ENCODE measurements around the gene SLCO2A1.

SLCO2A1 gene

GRCh38 chr3:134029734-134030378 lies at the start of gene SLCO2A1:
TSS of gene SLCO2A1 (minus strand) at chr3:134029925. CDS start at chr3:134029802, 123 bp downstream.
- Histone ChIP-seq H3K4me1 (peaks cover 0 to 9% (median 4%) of the 10 kb centered on the region in 10 experiments; a peak in 9 of 20 replicates), H3K36me3 (no peaks in the 10 kb centered on the region), H4K20me1 (no peaks in the 10 kb centered on the region; a peak in 1 of 22 replicates), H3K27ac (no peak within 1 kb of the TSS), H3K9ac (no peak within 1 kb of the TSS), H3K9me3 (replicated peaks in 1 of 11) (peaks cover 3 to 14% (median 13%) of the 10 kb centered on the region in 11 experiments; a peak in 16 of 22 replicates), H3K4me3 (peak within 1 kb of the TSS in 6 of 10 experiments; percentile 21 to 40 (median 31); a peak in 8 of 20 replicates), H3K4me2 (peak within 1 kb of the TSS; percentile 35 to 62 (median 54); a peak in 19 of 22 replicates), H3K27me3 (peaks cover 43 to 52% (median 47%) of the 10 kb centered on the region in 11 experiments)
- no peak for TF ChIP-seq Cebpa-rat (IDR thresholded peaks at IDR 0.05)

- Histone ChIP-seq H3K9me3 (replicated peaks in 1 of 11) (peaks cover 4 to 13% (median 9%) of the 10 kb centered on the region in 11 experiments; a peak in 19 of 22 replicates), H3K4me2 (no peak overlapping the region), H3K9ac (no peak overlapping the region), H3K4me1 (no peaks in the 10 kb centered on the region), H3K36me3 (no peaks in the 10 kb centered on the region), H4K20me1 (no peaks in the 10 kb centered on the region), H3K4me3 (no peak overlapping the region), H3K27me3 (no peaks in the 10 kb centered on the region), H3K27ac (no peak overlapping the region)
- no peak for TF ChIP-seq Cebpa-rat (IDR thresholded peaks at IDR 0.05)
These were observed 49.4 kb upstream of the SLCO2A1 start for GRCh38 chr3:134079111-134079547.

DNA sequence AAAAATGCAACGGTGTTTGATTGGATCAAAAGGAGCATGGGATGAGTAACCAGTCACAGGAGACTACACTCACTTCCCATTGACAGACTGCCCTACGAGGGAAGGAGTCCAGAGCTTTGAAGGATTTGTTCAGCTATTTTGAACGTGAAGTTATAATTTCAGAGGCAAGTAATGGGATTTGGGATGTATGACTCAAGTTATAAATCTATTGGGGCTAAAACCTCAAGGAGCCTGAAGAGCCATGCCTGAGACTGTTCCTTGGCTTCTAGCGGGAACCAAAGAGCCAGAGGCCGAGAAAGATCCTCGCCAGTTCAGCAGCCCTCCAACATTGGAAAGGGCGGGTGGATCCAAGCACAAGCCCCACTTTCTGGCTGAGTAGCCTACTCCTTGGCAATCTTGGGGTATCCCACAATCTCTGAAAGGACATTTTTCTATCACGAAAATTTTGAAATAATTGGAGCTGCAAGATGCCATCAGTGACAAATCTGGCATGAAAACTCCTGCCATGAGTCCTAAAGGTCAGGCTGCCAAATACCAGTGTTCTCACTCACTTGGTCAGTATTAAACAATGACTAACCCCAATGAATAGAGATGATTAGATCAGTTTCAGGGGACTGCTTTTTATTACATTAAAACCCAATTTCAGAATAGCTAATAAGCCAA lies 48.6 kb upstream of the SLCO2A1 start:
- Histone ChIP-seq H3K27ac (no peak overlapping the region), H3K27me3 (no peaks in the 10 kb centered on the region), H3K9ac (no peak overlapping the region), H3K36me3 (no peaks in the 10 kb centered on the region), H3K4me1 (no peaks in the 10 kb centered on the region), H3K9me3 (replicated peaks in 1 of 11) (peaks cover 4 to 13% (median 9%) of the 10 kb centered on the region in 11 experiments; a peak in 19 of 22 replicates), H3K4me2 (no peak overlapping the region), H3K4me3 (no peak overlapping the region), H4K20me1 (no peaks in the 10 kb centered on the region)
- TF ChIP-seq Cebpa-rat (IDR thresholded peaks at IDR 0.05): no peak

DNA sequence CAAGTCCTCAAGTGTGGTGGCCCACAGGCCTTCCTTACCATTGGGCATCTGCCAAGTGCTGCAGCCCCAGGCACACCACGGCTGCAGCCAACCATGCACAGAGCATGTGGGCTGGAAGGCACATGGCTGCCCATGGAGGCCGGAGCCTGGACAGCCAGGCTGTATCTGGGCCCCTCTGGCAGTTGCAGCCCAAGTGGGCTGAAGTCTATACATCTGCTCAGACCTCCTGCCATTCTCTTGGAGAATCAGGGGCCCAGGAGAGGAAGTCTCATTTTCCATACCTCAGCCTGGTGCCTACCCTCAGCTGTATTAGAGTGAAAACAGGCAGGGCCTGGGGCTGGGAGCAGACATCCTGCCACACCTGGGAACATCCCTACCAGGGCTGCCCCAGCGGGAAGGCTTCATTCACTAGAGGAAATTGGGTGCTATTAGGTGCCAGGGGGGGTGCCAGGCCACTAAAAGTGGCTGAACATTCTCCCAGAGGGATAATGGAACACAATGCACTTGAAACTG lies 48.0 kb upstream of the SLCO2A1 start:
- no peak overlapping the region for H3K9ac ChIP-seq
- H3K27ac ChIP-seq: no peak overlapping the region
- H3K9me3 ChIP-seq (replicated peaks in 1 of 11): peaks cover 4 to 13% (median 9%) of the 10 kb centered on the region in 11 experiments; a peak in 19 of 22 replicates
- no peaks in the 10 kb centered on the region for H3K36me3 ChIP-seq
- no peaks in the 10 kb centered on the region for H3K27me3 ChIP-seq
- no peaks in the 10 kb centered on the region for H3K4me1 ChIP-seq
- TF ChIP-seq Cebpa-rat (IDR thresholded peaks at IDR 0.05): no peak
- H4K20me1 ChIP-seq: no peaks in the 10 kb centered on the region
- H3K4me3 ChIP-seq: no peak overlapping the region
- H3K4me2 ChIP-seq: no peak overlapping the region

DNA sequence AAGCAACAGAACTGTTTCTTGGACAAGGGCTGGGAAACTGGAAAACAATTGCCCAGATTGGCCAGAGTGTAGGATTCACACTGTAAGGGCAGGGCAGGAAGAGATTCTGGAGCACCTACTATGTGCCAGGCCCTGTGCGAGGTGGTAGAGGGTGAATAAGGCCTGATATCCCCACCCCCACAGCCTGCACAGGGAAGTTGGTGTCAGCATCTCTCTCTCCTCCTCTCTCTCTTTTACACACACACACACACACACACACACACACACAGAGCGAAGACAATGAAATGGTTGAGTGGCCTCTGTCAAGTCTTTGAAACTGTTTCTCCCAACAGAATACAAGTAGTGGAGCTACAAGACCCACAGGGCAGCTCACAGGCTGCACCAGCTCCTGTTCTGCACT lies 47.1 kb upstream of the SLCO2A1 start:
- no peak overlapping the region for H3K4me2 ChIP-seq
- no peaks in the 10 kb centered on the region for H3K27me3 ChIP-seq
- no peaks in the 10 kb centered on the region for H3K4me1 ChIP-seq
- H3K27ac ChIP-seq: no peak overlapping the region
- no peaks in the 10 kb centered on the region for H3K36me3 ChIP-seq
- no peak for TF ChIP-seq Cebpa-rat (IDR thresholded peaks at IDR 0.05)
- peaks cover 4 to 13% (median 9%) of the 10 kb centered on the region in 11 experiments; a peak in 19 of 22 replicates for H3K9me3 ChIP-seq (replicated peaks in 1 of 11)
- no peak overlapping the region for H3K4me3 ChIP-seq
- H4K20me1 ChIP-seq: no peaks in the 10 kb centered on the region
- no peak overlapping the region for H3K9ac ChIP-seq

DNA sequence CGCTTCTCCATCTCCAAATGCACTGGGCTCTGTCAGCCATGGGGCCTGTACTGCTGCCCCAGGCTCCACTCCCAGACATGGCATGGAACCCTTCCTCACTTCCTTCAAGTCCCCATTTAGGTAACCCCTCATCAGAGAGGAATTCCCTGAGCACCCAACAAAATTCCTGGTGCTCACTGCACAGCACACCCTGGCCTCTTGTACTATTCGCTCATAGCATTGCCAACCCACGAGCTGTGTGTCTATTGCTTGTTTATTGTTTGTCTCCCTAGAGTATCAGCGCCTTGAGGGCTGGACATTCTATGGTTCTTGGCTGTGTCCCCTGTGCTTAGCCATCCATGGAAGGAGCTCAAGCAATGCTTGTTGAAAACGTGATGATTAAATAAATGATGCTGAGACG lies 46.1 kb upstream of the SLCO2A1 start:
- H3K4me2 ChIP-seq: no peak overlapping the region
- no peaks in the 10 kb centered on the region for H3K27me3 ChIP-seq
- no peak overlapping the region for H3K27ac ChIP-seq
- no peaks in the 10 kb centered on the region for H3K4me1 ChIP-seq
- no peaks in the 10 kb centered on the region for H3K36me3 ChIP-seq
- no peak for TF ChIP-seq Cebpa-rat (IDR thresholded peaks at IDR 0.05)
- no peak overlapping the region for H3K9ac ChIP-seq
- H3K9me3 ChIP-seq (replicated peaks in 1 of 11): peaks cover 2 to 9% (median 3%) of the 10 kb centered on the region in 11 experiments; a peak in 19 of 22 replicates
- H4K20me1 ChIP-seq: no peaks in the 10 kb centered on the region
- no peak overlapping the region for H3K4me3 ChIP-seq

GRCh38 chr3:134075568-134075825 lies 45.8 kb upstream of the SLCO2A1 start:
- Histone ChIP-seq H3K27ac (no peak overlapping the region), H4K20me1 (no peaks in the 10 kb centered on the region), H3K4me3 (no peak overlapping the region), H3K9me3 (replicated peaks in 1 of 11) (peaks cover 0 to 6% (median 0%) of the 10 kb centered on the region in 11 experiments; a peak in 8 of 22 replicates), H3K27me3 (no peaks in the 10 kb centered on the region), H3K4me1 (no peaks in the 10 kb centered on the region), H3K9ac (no peak overlapping the region), H3K36me3 (no peaks in the 10 kb centered on the region), H3K4me2 (no peak overlapping the region)
- no peak for TF ChIP-seq Cebpa-rat (IDR thresholded peaks at IDR 0.05)

- no peaks in the 10 kb centered on the region for H3K27me3 ChIP-seq
- no peaks in the 10 kb centered on the region for H4K20me1 ChIP-seq
- H3K4me3 ChIP-seq: no peak overlapping the region
- no peaks in the 10 kb centered on the region for H3K4me1 ChIP-seq
- no peak overlapping the region for H3K27ac ChIP-seq
- TF ChIP-seq Cebpa-rat (IDR thresholded peaks at IDR 0.05): no peak
- no peak overlapping the region for H3K4me2 ChIP-seq
- no peaks in the 10 kb centered on the region for H3K36me3 ChIP-seq
- H3K9me3 ChIP-seq (replicated peaks in 1 of 11): peaks cover 0 to 6% (median 0%) of the 10 kb centered on the region in 11 experiments; a peak in 5 of 22 replicates
- no peak overlapping the region for H3K9ac ChIP-seq
These were observed 45.3 kb upstream of the SLCO2A1 start for GRCh38 chr3:134074790-134075567.
